Measurements from ENCODE around the gene ABCB8. TPM values are rescaled to one million over a fixed set of nuclear protein-coding genes. Genes with fewer than 3 reads are reported as not detected.
A peak's percentile ranks its signal among the peaks of the same experiment; 100 is the strongest.

Gene ABCB8
- total and polyA plus RNA-seq, 2 donors (not counting 3 experiments of a cell fraction or from before 2014, with no cell fraction given), result 38.0 to 46.3 TPM

- intact Hi-C loops (cut with micrococcal nuclease) (loop anchor here (1.0 to 2.0 kb wide), 5 partner anchors 20 to 70 kb away; partner anchors contain the start of genes ABCB8 and FASTK), dilution Hi-C loops (cut with MboI; ENCODE audit: extremely low pct_ligation_motif_present, low sequenced_read_pairs) (no loop called here)
- Histone ChIP-seq H4K20me1 (replicated peaks; ENCODE audit: control insufficient read depth, extremely low read depth, insufficient read depth, low read length) (no peaks in the 10 kb centered on the region), H3K9me3 (replicated peaks; ENCODE audit: control insufficient read depth, insufficient read depth, low read length) (no peaks in the 10 kb centered on the region), H3K27me3 (ENCODE audit: control insufficient read depth in 2 of 2, insufficient read depth in 2 of 2, low read length in 2 of 2) (no peaks in the 10 kb centered on the region), H3K27ac (ENCODE audit: insufficient read depth, low read depth, low read length) (peak overlapping the region; percentile 81), H2AFZ (ENCODE audit: low read depth, low read length) (peak overlapping the region; percentile 53), H3K4me1 (ENCODE audit: control insufficient read depth, extremely low read depth, insufficient read depth, low read length) (peaks cover 29% of the 10 kb centered on the region), H3K9ac (replicated peaks; ENCODE audit: extremely low read depth, insufficient read depth, low read length) (peak overlapping the region; percentile 57), H3K36me3 (ENCODE audit: control insufficient read depth in 2 of 2, extremely low read depth in 1 of 2, insufficient read depth in 2 of 2, low read length in 2 of 2) (peaks cover 0 to 5% of the 10 kb centered on the region in 2 experiments), H3K79me2 (ENCODE audit: control insufficient read depth, insufficient read depth, low read length) (peaks cover 34% of the 10 kb centered on the region), H3K4me2 (ENCODE audit: insufficient read depth, low read length) (peak overlapping the region; percentile 44), H3K4me3 (replicated peaks in 1 of 3; ENCODE audit: insufficient read depth in 1 of 3, low read depth in 1 of 3, low read length in 3 of 3) (peak overlapping the region in 2 of 3 experiments; percentile 66 to 69), H3K9me1 (replicated peaks; ENCODE audit: control insufficient read depth, extremely low read depth, insufficient read depth, low read length) (no peaks in the 10 kb centered on the region)
- FAIRE-seq (no peak), DNase-seq (ENCODE audit: low read depth, low spot score) (peak; percentile 35)
- CTCF ChIA-PET, result interaction anchor here (0.9 to 2.8 kb wide), 6 partner anchors 12 to 97 kb away, joined by 3 to 11 read pairs (median 4); partner anchors contain the start of genes ABCB8 and FASTK
- BruUV-seq (replicated peaks), result no TSS peak
- POLR2A ChIA-PET, result interaction anchor here (1.5 kb wide), 1 partner anchor 20 kb away, joined by 4 read pairs; no protein-coding TSS in a partner anchor
- TF ChIP-seq EZH2 (IDR thresholded peaks at IDR 0.05; ENCODE audit: borderline replicate concordance, low read depth, low read length, severe bottlenecking) (no peak), FOS (IDR thresholded peaks at IDR 0.05; ENCODE audit: borderline replicate concordance, insufficient read depth, low read length) (no peak), POLR2A (IDR thresholded peaks at IDR 0.05; ENCODE audit: low read depth, low read length) (no peak), JUN (IDR thresholded peaks at IDR 0.05; ENCODE audit: borderline replicate concordance, insufficient read depth, insufficient read length, low read depth) (no peak), MAX (IDR thresholded peaks at IDR 0.05; ENCODE audit: insufficient read depth, insufficient read length) (no peak), MYC (IDR thresholded peaks at IDR 0.05; ENCODE audit: low read depth, low read length) (no peak), CTCF (IDR thresholded peaks at IDR 0.05; ENCODE audit: extremely low read depth in 1 of 2, insufficient read depth in 1 of 2, low read depth in 1 of 2, low read length in 2 of 2) (no peak), POLR2AphosphoS5 (IDR thresholded peaks at IDR 0.05; ENCODE audit: insufficient read depth, low read depth, low read length) (no peak), GATA2 (IDR thresholded peaks at IDR 0.05; ENCODE audit: insufficient read depth, insufficient read length, low read depth, low read length) (no peak)
These were observed 30.6 kb downstream of the ABCB8 start for GRCh38 chr7:151058781-151059366.

Measured in endothelial cell of umbilical vein (primary cell).